ENCODE measurements around the gene EFCAB12. TPM values are rescaled to one million over a fixed set of nuclear protein-coding genes. Genes with fewer than 3 reads are reported as not detected.
"Not testable (repeated sequence)": the region's sequence is repeated elsewhere in the genome, so short reads cannot be mapped to it uniquely, and the experiment has no call there.

EFCAB12 gene
- total RNA-seq, 1 experiment from 2014 or later: not detected

DNA sequence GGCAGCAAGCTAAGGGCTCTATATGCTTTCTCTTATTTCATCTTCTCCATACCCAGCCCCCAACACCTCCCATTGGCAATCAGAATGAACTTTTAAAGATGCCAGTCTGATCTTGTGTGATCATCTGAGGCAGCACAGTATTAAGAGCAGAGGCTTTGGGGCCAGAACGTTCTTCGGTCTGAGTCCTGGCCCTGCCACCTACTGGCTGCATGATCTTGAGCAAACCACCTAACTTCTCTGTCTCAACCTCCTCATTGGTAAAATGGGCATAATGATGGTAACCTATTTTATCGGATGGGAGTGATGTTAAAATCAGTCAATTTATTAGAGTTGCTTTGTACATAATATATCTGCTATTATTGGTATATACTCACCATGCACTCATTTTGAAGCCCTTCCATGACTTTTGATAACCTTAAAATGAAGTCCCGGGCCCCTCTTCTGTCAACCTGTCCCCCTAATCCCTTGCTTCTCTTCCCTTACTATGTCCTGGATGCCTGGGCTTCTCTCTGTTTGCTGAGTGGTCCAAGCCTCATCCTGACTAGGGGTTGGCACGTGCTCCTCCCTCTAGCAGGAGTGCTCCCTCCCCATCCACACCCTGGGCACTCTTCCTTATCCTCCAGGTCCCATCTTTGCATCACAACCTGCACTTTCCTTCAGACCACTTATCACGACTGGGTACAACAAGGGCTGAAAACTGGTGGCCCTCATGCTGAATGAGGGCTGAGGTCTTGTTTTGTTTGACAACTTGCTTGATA lies 6.3 kb downstream of the EFCAB12 start:
- no peak for DNase-seq (ENCODE audit: extremely low read depth, low read depth)

DNA sequence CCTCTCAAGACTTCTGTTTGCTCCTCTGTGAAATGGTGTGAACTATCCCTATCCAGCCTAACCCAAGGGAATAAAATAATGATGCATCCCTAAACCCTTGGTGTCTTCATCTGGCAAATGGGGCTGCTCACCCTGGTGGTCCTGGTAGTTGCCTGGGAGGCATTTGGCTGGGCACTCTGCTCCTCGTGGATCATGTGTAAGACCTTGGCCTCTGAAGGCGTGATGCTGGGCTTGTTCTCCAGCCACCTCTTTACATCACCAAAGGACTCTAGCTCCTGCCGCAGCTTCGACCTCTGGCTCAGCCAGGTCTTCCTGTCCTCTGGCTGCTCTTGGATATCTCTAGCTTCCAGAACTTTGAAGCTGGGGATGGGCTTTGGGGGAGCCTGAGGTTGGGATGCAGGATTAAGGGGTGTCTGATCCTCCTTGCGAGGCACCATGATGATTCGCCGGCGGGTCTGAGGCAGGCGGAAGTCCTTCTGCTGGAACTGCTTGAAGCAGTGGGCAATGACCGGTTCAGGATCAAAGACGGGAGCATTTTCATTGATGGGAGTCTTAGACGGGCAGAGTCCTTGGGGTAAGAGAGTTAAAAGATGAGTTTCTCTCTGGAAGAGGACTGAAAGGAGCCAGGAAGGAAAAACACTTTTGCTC lies 7.1 kb downstream of the EFCAB12 start:
- DNase-seq (ENCODE audit: extremely low read depth, low read depth): no peak

DNA sequence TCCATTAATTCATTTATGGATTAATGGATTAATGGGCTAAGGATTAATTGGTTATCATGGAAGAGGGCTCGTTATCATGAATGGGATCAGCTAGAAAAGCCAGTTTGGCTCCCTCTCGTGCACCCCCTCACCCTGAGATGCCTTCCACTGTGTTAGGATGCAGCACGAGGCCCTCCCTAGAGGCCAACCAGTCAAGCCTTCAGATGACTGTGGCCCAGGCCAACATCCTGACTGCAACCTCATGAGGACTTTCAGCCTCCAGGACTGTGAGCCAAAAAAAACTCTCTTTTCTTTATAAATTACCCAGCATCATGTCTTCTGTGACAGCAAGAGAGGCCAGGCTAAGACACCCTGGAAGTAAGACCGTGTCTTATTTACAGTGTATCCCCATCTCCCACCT lies 9.0 kb downstream of the EFCAB12 start:
- no peak for DNase-seq (ENCODE audit: extremely low read depth, low read depth)

GRCh38 chr3:129418041-129418973 lies 10.1 kb downstream of the EFCAB12 start:
- DNase-seq (ENCODE audit: extremely low read depth, low read depth): no peak

- DNase-seq (ENCODE audit: extremely low read depth, low read depth): no peak
These were observed 11.1 kb downstream of the EFCAB12 start for GRCh38 chr3:129417326-129417725.

DNA sequence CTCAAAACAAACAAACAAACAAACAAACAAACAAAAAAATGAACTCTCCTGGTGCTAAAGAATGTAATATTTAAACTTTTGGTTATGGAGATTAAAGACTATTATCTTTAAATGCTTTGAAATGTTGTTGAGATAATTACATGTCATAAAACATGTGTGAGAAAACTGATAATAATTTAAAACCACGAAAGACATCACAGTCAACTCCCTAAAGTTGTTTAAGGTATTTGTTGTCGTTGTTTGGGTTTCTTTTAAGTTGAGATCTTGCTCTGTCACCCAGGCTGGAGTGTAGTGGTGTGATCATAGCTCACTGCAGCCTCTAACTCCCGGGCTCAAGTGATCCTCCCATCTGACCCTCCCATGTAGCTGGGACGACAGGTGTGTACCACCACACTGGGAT lies 12.0 kb downstream of the EFCAB12 start:
- no peak for DNase-seq (ENCODE audit: extremely low read depth, low read depth)

GRCh38 chr3:129415830-129416229 lies 12.6 kb downstream of the EFCAB12 start:
- DNase-seq (ENCODE audit: extremely low read depth, low read depth): no peak

DNA sequence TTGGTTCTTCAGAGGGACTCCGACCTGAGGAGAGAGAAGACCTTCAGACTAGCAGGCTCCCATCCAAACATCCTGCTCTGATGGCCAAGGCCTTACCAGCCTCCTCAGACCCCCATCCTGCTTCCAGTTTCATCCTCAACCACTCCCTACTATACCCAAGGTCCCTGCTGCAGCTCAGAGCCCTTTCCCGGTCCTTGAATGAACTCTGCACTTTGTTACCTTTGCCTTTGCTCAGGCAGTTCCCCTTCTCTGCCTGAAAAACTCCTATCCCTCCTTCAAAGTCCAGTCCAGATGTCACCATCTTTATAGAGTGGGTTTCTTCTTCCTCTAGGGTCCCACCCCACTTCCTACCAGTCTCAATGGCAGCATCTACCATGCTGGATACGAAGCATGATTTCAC lies 13.1 kb downstream of the EFCAB12 start:
- no peak for DNase-seq (ENCODE audit: extremely low read depth, low read depth)

DNA sequence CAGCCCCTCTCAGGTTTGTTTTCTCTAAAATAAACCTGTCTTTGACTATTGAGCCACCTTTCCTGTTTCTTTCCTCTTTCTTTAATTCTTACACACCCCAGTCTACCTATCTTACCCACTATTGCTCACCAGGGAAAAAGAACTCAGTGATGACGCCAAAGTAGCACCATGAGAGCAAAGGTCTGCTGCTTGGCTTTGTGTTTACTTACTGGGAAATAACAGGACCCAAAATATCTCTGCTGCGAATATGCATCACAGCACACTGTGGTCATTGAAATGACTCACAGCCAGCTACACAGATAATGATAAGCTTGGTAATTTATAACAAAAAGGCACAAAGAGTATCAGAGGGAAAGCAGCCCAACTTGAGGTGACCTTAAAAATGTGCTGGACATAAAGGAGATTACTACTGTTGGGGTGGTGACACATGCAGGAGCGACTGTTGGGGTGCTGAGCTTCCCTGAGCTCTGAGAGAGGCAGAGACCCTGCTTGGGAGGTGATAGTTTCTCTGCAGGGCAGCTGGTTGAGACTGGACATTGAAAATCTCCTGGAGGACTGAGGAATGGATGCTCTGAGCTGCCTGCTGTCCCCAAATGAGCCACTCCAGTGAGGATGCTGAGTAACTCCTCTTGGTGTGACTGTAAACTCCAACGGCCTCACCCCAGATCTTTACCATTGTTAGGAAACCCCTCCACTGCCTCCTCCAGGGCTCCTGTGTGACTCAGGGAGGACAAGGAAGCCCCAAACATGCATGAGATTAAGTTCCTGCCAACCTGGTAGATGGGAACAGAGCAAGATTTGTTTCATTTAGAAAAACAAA lies 14.5 kb downstream of the EFCAB12 start:
- DNase-seq (ENCODE audit: extremely low read depth, low read depth): no peak

DNA sequence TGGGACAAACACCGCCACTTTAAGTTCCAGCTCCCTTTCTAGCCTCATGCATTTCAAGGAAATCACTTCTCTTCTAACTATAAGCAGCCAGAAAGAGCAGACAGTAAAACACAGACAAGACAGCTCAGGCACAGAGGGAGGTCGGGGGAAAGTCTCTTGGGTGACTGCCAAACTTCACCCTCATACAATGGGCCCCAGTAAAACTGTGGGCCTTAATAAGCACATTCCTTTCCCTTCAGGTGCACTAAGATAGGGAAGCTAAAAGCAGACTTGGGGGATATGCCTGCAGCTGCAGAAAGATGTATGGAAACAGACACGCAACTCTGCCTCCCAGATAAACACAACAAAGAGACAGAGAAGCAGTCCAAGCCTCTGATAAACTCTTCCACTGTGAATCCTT lies 15.2 kb downstream of the EFCAB12 start:
- not testable (repeated sequence) for DNase-seq (ENCODE audit: extremely low read depth, low read depth)

DNA sequence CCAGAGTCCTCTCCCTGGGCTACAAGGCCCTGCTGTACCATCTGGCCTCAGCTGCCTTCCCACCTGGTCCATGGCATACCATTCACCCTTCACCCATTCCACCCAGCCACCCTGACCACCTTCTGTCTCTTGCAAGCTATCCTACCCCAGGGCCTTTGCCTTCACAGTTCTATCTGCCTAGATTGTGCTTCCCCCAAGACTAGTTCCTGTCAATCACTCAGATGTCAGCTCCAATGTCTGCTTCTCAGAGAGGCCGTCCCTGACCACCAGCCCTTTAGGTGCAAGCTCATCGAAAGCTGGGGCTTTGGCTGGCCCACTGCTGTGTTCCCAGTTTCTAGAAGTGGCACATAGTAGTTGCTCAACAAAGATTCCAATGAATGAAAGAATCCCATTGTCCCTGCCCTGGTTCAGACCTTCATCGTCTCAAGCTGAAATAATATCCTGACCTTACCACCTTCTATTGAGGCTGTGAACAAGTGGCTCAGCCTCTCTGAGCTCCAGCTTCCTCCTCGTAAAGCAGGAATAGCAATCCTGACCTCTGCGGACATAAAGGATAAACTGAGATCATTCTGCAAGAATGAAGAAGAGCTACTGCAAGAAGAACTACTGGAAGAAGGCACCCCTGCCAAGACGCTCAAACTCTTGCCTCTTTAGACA lies 15.8 kb downstream of the EFCAB12 start:
- no peak for DNase-seq (ENCODE audit: extremely low read depth, low read depth)

DNA sequence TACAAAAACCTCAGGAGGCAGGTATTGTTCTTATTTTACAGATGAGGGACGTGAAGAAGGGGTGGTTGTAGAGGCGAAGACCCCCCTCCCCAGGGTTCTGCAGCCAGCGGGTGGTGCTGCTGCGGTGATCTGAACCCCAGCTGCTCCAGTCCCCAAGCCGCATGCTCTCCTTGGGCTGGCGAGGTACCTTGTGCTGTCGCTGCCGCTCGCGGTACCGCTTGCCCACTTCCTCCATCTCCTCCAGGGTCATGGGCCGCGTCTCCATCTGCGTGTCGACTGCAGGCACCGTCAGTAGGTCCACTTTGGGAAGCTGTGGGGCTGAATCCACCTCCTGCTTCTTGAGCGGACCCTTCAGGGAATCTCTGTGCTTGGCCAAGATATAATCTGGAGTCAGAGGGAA lies 17.5 kb downstream of the EFCAB12 start:
- DNase-seq (ENCODE audit: extremely low read depth, low read depth): no peak

DNA sequence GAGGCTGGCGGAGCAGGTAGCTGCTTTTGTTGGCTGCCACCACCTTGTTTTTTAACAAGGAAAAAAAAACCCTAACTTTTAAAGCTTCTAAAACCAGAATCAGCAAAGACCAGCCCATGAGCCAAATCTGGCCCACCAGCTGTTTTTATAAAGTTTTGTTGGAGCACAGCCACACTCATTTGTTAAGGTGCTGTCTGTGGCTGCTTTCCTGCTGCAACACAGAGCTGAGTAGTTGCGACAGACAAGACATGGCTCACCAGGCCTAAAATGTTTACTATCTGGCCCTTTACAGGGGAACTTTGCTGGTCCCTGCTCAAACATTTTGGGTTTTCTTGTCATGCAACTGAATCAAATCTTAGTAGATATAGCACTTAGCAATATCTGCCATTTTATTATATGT lies 18.9 kb downstream of the EFCAB12 start:
- DNase-seq (ENCODE audit: extremely low read depth, low read depth): no peak

- no peak for DNase-seq (ENCODE audit: extremely low read depth, low read depth)
These were observed 23.8 kb downstream of the EFCAB12 start for GRCh38 chr3:129404610-129405009.

- no peak for DNase-seq (ENCODE audit: extremely low read depth, low read depth)
These were observed 24.3 kb downstream of the EFCAB12 start for GRCh38 chr3:129404130-129404529.

DNA sequence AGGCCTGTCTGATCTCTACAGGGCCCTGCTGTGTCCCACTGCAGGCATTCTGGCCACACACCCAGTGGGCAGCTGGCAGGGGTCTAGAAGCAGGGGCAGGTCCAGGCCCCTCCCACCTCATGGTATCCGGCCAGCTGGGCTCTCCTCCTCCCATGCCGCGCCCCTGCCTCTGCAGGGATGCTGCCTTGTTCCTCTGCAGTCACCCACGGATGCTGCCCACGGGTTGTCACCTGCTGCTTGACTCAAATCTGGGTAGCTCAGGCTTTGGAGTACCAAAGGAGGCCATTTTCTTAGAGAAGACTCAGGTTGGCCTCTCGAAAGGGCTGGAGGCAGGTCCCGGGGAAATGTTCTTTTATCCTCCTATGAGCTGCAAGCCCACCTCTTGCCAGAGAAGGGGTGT lies 25.0 kb downstream of the EFCAB12 start:
- DNase-seq (ENCODE audit: extremely low read depth, low read depth): no peak

DNA sequence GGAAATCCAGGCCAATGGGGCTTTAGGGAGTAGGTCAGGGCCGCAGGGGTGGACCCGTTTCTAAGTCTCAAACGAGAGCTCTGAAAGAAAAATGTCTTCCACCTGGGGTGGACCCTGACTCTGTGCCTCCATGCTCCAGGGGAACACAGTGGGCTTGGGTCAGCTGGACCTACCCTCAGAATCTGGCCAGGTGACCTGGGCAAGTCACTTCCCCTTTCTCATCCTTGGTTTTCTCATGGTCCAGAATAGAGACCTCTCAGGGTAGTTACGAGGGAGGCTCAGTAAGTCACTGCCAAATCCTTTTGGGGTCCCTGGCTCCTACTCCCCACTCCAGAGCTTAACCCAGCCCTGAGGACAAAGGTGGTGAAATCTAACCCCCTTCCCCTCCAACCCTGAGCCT lies 25.8 kb downstream of the EFCAB12 start:
- no peak for DNase-seq (ENCODE audit: extremely low read depth, low read depth)

DNA sequence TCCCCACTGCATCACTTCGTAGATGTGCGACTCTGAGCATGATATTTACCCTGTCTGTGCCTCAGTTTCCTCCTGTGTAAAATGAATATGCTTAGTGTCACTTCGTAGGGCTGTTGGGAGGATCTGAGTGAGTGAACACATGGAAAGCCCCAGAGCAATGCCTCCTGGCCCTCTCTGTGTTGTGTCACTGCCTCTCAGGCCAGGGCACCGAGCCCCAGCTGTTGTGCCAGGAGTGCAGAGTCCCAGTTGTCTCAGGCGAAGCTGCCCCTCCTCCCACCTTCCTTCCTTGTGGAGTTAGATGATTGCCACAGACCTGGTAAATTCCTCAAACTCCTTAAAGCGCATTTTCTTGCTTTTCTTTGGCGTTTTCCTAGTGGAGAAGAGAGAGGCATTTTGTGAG lies 26.2 kb downstream of the EFCAB12 start:
- no peak for DNase-seq (ENCODE audit: extremely low read depth, low read depth)

GRCh38 chr3:129399895-129400357 lies 28.5 kb downstream of the EFCAB12 start:
- peak; percentile 56 for DNase-seq (ENCODE audit: extremely low read depth, low read depth)

Measured in NCI-H460 (cell line).